ENCODE data around the gene SELENOV. TPM values are rescaled to one million over a fixed set of nuclear protein-coding genes. Genes with fewer than 3 reads are reported as not detected.

Gene SELENOV
- polyA plus RNA-seq (2013) = 4.4 and 5.0 TPM in 2 replicates

GRCh38 chr19:39514840-39515550 lies at the start of gene SELENOV:
Gene SELENOV, plus strand, starts transcription at chr19:39515139. Its CDS starts 74 bp downstream, at chr19:39515213.
- peak within 1 kb of the TSS; percentile 55 for H2BK120ac ChIP-seq (ENCODE audit: insufficient read depth, low read length, poor library complexity)
- DNase-seq = no peak
- peak within 1 kb of the TSS; percentile 43 for H3K9ac ChIP-seq (ENCODE audit: low read length)
- no peak within 1 kb of the TSS for H3K23ac ChIP-seq (ENCODE audit: low read length)
- H3K14ac ChIP-seq (ENCODE audit: low read length) = peak within 1 kb of the TSS; percentile 88
- peaks cover 5 to 23% of the 10 kb centered on the region in 2 experiments for H3K4me1 ChIP-seq (ENCODE audit: control insufficient read depth in 1 of 2, insufficient read depth in 2 of 2, low read length in 2 of 2)
- WGBS (ENCODE audit: extremely low coverage, insufficient coverage, insufficient read length) = no CpG with 5 or more reads among the region's 56 CpGs
- H4K8ac ChIP-seq (ENCODE audit: low read depth, low read length) = peak within 1 kb of the TSS; percentile 66
- H3K79me2 ChIP-seq (ENCODE audit: control insufficient read depth, insufficient read depth, low read length, poor library complexity) = peaks cover 11% of the 10 kb centered on the region
- peak within 1 kb of the TSS; percentile 49 for H4K12ac ChIP-seq (ENCODE audit: low read depth, low read length)
- H3K4me2 ChIP-seq (ENCODE audit: low read length) = peak within 1 kb of the TSS; percentile 77
- H3K4ac ChIP-seq (ENCODE audit: low read depth, low read length) = peak within 1 kb of the TSS; percentile 52
- H3K4me3 ChIP-seq (ENCODE audit: low read depth, low read length) = peak within 1 kb of the TSS; percentile 73
- H3K18ac ChIP-seq (ENCODE audit: low read length) = peak within 1 kb of the TSS; percentile 95
- H3K79me1 ChIP-seq (ENCODE audit: low read length) = peaks cover 17% of the 10 kb centered on the region
- H2AK5ac ChIP-seq (ENCODE audit: low read length) = no peak within 1 kb of the TSS
- peaks cover 10% of the 10 kb centered on the region for H3K27me3 ChIP-seq (ENCODE audit: insufficient read depth, low read length)
- no peaks in the 10 kb centered on the region for H3K36me3 ChIP-seq (ENCODE audit: control insufficient read depth in 1 of 2, insufficient read depth in 2 of 2, low read length in 2 of 2)
- peaks cover 2% of the 10 kb centered on the region for H3K9me3 ChIP-seq (ENCODE audit: insufficient read depth, low read depth, low read length)
- H2BK12ac ChIP-seq (ENCODE audit: low read length) = peak within 1 kb of the TSS; percentile 46
- H2AFZ ChIP-seq (ENCODE audit: insufficient read depth, low read length, poor library complexity) = peak within 1 kb of the TSS; percentile 51
- H3K27ac ChIP-seq (ENCODE audit: low read depth, low read length) = no peak within 1 kb of the TSS
- H2BK5ac ChIP-seq (ENCODE audit: low read depth, low read length, poor library complexity) = peak within 1 kb of the TSS; percentile 42
- H4K91ac ChIP-seq (ENCODE audit: low read depth, low read length) = peak within 1 kb of the TSS; percentile 75

- H2BK5ac ChIP-seq (ENCODE audit: low read depth, low read length, poor library complexity) = no peak overlapping the region
- no peaks in the 10 kb centered on the region for H3K27me3 ChIP-seq (ENCODE audit: insufficient read depth, low read length)
- no peak overlapping the region for H2BK120ac ChIP-seq (ENCODE audit: insufficient read depth, low read length, poor library complexity)
- WGBS (ENCODE audit: extremely low coverage, insufficient coverage, insufficient read length) = no CpG with 5 or more reads among the region's 18 CpGs
- H4K12ac ChIP-seq (ENCODE audit: low read depth, low read length) = no peak overlapping the region
- no peak overlapping the region for H3K9ac ChIP-seq (ENCODE audit: low read length)
- no peak overlapping the region for H2AK5ac ChIP-seq (ENCODE audit: low read length)
- no peak overlapping the region for H3K27ac ChIP-seq (ENCODE audit: low read depth, low read length)
- no peak overlapping the region for H3K4ac ChIP-seq (ENCODE audit: low read depth, low read length)
- H2BK12ac ChIP-seq (ENCODE audit: low read length) = no peak overlapping the region
- H3K4me3 ChIP-seq (ENCODE audit: low read depth, low read length) = no peak overlapping the region
- H3K4me1 ChIP-seq (ENCODE audit: control insufficient read depth in 1 of 2, insufficient read depth in 2 of 2, low read length in 2 of 2) = no peaks in the 10 kb centered on the region
- H3K9me3 ChIP-seq (ENCODE audit: insufficient read depth, low read depth, low read length) = no peaks in the 10 kb centered on the region
- H3K23ac ChIP-seq (ENCODE audit: low read length) = no peak overlapping the region
- H3K79me2 ChIP-seq (ENCODE audit: control insufficient read depth, insufficient read depth, low read length, poor library complexity) = no peaks in the 10 kb centered on the region
- no peak overlapping the region for H4K8ac ChIP-seq (ENCODE audit: low read depth, low read length)
- DNase-seq = no peak
- H3K36me3 ChIP-seq (ENCODE audit: control insufficient read depth in 1 of 2, insufficient read depth in 2 of 2, low read length in 2 of 2) = peaks cover 69 to 70% of the 10 kb centered on the region in 2 experiments
- no peak overlapping the region for H2AFZ ChIP-seq (ENCODE audit: insufficient read depth, low read length, poor library complexity)
- H3K14ac ChIP-seq (ENCODE audit: low read length) = no peak overlapping the region
- no peak overlapping the region for H3K4me2 ChIP-seq (ENCODE audit: low read length)
- H4K91ac ChIP-seq (ENCODE audit: low read depth, low read length) = no peak overlapping the region
- no peak overlapping the region for H3K18ac ChIP-seq (ENCODE audit: low read length)
- H3K79me1 ChIP-seq (ENCODE audit: low read length) = no peaks in the 10 kb centered on the region
These were observed 48.8 kb upstream of the SELENOV start for GRCh38 chr19:39465956-39466747.

- no peak overlapping the region for H2BK12ac ChIP-seq (ENCODE audit: low read length)
- no peak overlapping the region for H4K12ac ChIP-seq (ENCODE audit: low read depth, low read length)
- no peaks in the 10 kb centered on the region for H3K79me2 ChIP-seq (ENCODE audit: control insufficient read depth, insufficient read depth, low read length, poor library complexity)
- no peak for DNase-seq
- no peak overlapping the region for H3K27ac ChIP-seq (ENCODE audit: low read depth, low read length)
- H3K23ac ChIP-seq (ENCODE audit: low read length) = no peak overlapping the region
- no peak overlapping the region for H4K8ac ChIP-seq (ENCODE audit: low read depth, low read length)
- no peak overlapping the region for H2BK120ac ChIP-seq (ENCODE audit: insufficient read depth, low read length, poor library complexity)
- H3K4me2 ChIP-seq (ENCODE audit: low read length) = no peak overlapping the region
- no peak overlapping the region for H3K9ac ChIP-seq (ENCODE audit: low read length)
- no peaks in the 10 kb centered on the region for H3K27me3 ChIP-seq (ENCODE audit: insufficient read depth, low read length)
- H2BK5ac ChIP-seq (ENCODE audit: low read depth, low read length, poor library complexity) = no peak overlapping the region
- no peaks in the 10 kb centered on the region for H3K79me1 ChIP-seq (ENCODE audit: low read length)
- H2AK5ac ChIP-seq (ENCODE audit: low read length) = no peak overlapping the region
- no peak overlapping the region for H3K18ac ChIP-seq (ENCODE audit: low read length)
- H4K91ac ChIP-seq (ENCODE audit: low read depth, low read length) = no peak overlapping the region
- no CpG with 5 or more reads among the region's 7 CpGs for WGBS (ENCODE audit: extremely low coverage, insufficient coverage, insufficient read length)
- H3K9me3 ChIP-seq (ENCODE audit: insufficient read depth, low read depth, low read length) = no peaks in the 10 kb centered on the region
- H3K4me1 ChIP-seq (ENCODE audit: control insufficient read depth in 1 of 2, insufficient read depth in 2 of 2, low read length in 2 of 2) = no peaks in the 10 kb centered on the region
- H3K4ac ChIP-seq (ENCODE audit: low read depth, low read length) = no peak overlapping the region
- no peak overlapping the region for H3K4me3 ChIP-seq (ENCODE audit: low read depth, low read length)
- peaks cover 82 to 84% of the 10 kb centered on the region in 2 experiments for H3K36me3 ChIP-seq (ENCODE audit: control insufficient read depth in 1 of 2, insufficient read depth in 2 of 2, low read length in 2 of 2)
- no peak overlapping the region for H2AFZ ChIP-seq (ENCODE audit: insufficient read depth, low read length, poor library complexity)
- no peak overlapping the region for H3K14ac ChIP-seq (ENCODE audit: low read length)
These were observed 47.0 kb upstream of the SELENOV start for GRCh38 chr19:39467941-39468340.

GRCh38 chr19:39469036-39469435 lies 45.9 kb upstream of the SELENOV start:
- no peaks in the 10 kb centered on the region for H3K79me1 ChIP-seq (ENCODE audit: low read length)
- no peaks in the 10 kb centered on the region for H3K79me2 ChIP-seq (ENCODE audit: control insufficient read depth, insufficient read depth, low read length, poor library complexity)
- no peak overlapping the region for H4K12ac ChIP-seq (ENCODE audit: low read depth, low read length)
- no peak overlapping the region for H3K9ac ChIP-seq (ENCODE audit: low read length)
- H3K9me3 ChIP-seq (ENCODE audit: insufficient read depth, low read depth, low read length) = no peaks in the 10 kb centered on the region
- no peak overlapping the region for H2BK12ac ChIP-seq (ENCODE audit: low read length)
- H3K23ac ChIP-seq (ENCODE audit: low read length) = no peak overlapping the region
- H4K8ac ChIP-seq (ENCODE audit: low read depth, low read length) = no peak overlapping the region
- no peak overlapping the region for H3K4me2 ChIP-seq (ENCODE audit: low read length)
- peaks cover 90 to 93% of the 10 kb centered on the region in 2 experiments for H3K36me3 ChIP-seq (ENCODE audit: control insufficient read depth in 1 of 2, insufficient read depth in 2 of 2, low read length in 2 of 2)
- H4K91ac ChIP-seq (ENCODE audit: low read depth, low read length) = no peak overlapping the region
- no peak overlapping the region for H2BK5ac ChIP-seq (ENCODE audit: low read depth, low read length, poor library complexity)
- no CpG with 5 or more reads among the region's 11 CpGs for WGBS (ENCODE audit: extremely low coverage, insufficient coverage, insufficient read length)
- H2AFZ ChIP-seq (ENCODE audit: insufficient read depth, low read length, poor library complexity) = no peak overlapping the region
- no peak overlapping the region for H3K18ac ChIP-seq (ENCODE audit: low read length)
- H3K27ac ChIP-seq (ENCODE audit: low read depth, low read length) = no peak overlapping the region
- no peak for DNase-seq
- no peak overlapping the region for H2BK120ac ChIP-seq (ENCODE audit: insufficient read depth, low read length, poor library complexity)
- H3K4me3 ChIP-seq (ENCODE audit: low read depth, low read length) = no peak overlapping the region
- no peak overlapping the region for H3K4ac ChIP-seq (ENCODE audit: low read depth, low read length)
- no peak overlapping the region for H2AK5ac ChIP-seq (ENCODE audit: low read length)
- no peak overlapping the region for H3K14ac ChIP-seq (ENCODE audit: low read length)
- H3K27me3 ChIP-seq (ENCODE audit: insufficient read depth, low read length) = no peaks in the 10 kb centered on the region
- no peaks in the 10 kb centered on the region for H3K4me1 ChIP-seq (ENCODE audit: control insufficient read depth in 1 of 2, insufficient read depth in 2 of 2, low read length in 2 of 2)

All from trophoblast cell (in vitro differentiated cells and primary cell).